Calu3 (cell line): ENCODE data around the gene ANAPC10. TPM values are rescaled to one million over a fixed set of nuclear protein-coding genes. Genes with fewer than 3 reads are reported as not detected.

ENCODE experiments used
- BruUV-seq: library from RNA; stranded (reverse); fragments of 400-500 nt; replicated peaks from 2 replicates; lab custom pipeline; 2021; lab: Mats Ljungman, UMichigan
- CTCF ChIA-PET: fragments of 300-600 bp; sonication (Branson Sonifier 250); formaldehyde crosslinking; loops from one replicate; lab custom pipeline; 2022; ENCODE audit warnings: antibody characterized with exemption; lab: Charles Lee
- DNase-seq: peaks from one replicate; pipeline ENCODE4 v3.0.0; 2022
- H3K27ac Mint-ChIP-seq: one replicate; pipeline ENCODE4 v1.8.0; 2022; ENCODE audit warnings: mixed read lengths; ENCODE audit not compliant: unreplicated experiment
- H3K27me3 Mint-ChIP-seq: one replicate; pipeline ENCODE4 v1.8.0; 2022; ENCODE audit warnings: mixed read lengths; ENCODE audit not compliant: unreplicated experiment
- H3K36me3 Mint-ChIP-seq: one replicate; pipeline ENCODE4 v1.8.0; 2022; ENCODE audit warnings: mild to moderate bottlenecking, moderate library complexity, mixed read lengths; ENCODE audit not compliant: insufficient read depth, unreplicated experiment
- H3K4me1 Mint-ChIP-seq: one replicate; pipeline ENCODE4 v1.8.0; 2022; ENCODE audit warnings: mild to moderate bottlenecking, low read depth, mixed read lengths; ENCODE audit not compliant: unreplicated experiment
- H3K4me3 Mint-ChIP-seq: one replicate; pipeline ENCODE4 v1.8.0; 2022; ENCODE audit warnings: mild to moderate bottlenecking, low read depth, moderate library complexity, mixed read lengths; ENCODE audit not compliant: unreplicated experiment
- H3K9me3 Mint-ChIP-seq: one replicate; pipeline ENCODE4 v1.8.0; 2022; ENCODE audit warnings: low read depth, mixed read lengths; ENCODE audit not compliant: unreplicated experiment
- intact Hi-C: fragments of 100-400 bp; cut with micrococcal nuclease; formaldehyde crosslinking; loops from one replicate; pipeline ENCODE4 v1.10.0; 2022; ENCODE audit not compliant: unreplicated experiment
- total RNA-seq: library from RNA; stranded (reverse); gene quantifications from 2 replicates; pipeline ENCODE4 v1.2.3, GENCODE V29; 2022
- TF ChIP-seq, protein P1 (sequence below): fragments of 200-600 bp; IDR thresholded peaks from one replicate; pipeline ENCODE4 v1.8.0; 2022; ENCODE audit warnings: antibody characterized with exemption; ENCODE audit not compliant: unreplicated experiment

Gene ANAPC10
- total RNA-seq, 1 experiment from 2014 or later = 14.1 TPM

- no peak for DNase-seq
- Mint-ChIP-seq H3K36me3 (no peaks in the 10 kb centered on the region), H3K9me3 (no peaks in the 10 kb centered on the region), H3K4me3 (no peak overlapping the region), H3K4me1 (no peaks in the 10 kb centered on the region), H3K27ac (no peak overlapping the region), H3K27me3 (no peaks in the 10 kb centered on the region)
- intact Hi-C loops = no loop called here
- TF ChIP-seq, protein P1, sequence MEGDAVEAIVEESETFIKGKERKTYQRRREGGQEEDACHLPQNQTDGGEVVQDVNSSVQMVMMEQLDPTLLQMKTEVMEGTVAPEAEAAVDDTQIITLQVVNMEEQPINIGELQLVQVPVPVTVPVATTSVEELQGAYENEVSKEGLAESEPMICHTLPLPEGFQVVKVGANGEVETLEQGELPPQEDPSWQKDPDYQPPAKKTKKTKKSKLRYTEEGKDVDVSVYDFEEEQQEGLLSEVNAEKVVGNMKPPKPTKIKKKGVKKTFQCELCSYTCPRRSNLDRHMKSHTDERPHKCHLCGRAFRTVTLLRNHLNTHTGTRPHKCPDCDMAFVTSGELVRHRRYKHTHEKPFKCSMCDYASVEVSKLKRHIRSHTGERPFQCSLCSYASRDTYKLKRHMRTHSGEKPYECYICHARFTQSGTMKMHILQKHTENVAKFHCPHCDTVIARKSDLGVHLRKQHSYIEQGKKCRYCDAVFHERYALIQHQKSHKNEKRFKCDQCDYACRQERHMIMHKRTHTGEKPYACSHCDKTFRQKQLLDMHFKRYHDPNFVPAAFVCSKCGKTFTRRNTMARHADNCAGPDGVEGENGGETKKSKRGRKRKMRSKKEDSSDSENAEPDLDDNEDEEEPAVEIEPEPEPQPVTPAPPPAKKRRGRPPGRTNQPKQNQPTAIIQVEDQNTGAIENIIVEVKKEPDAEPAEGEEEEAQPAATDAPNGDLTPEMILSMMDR = no peak
- BruUV-seq = no TSS peak
- CTCF ChIA-PET = no interaction called here
These were observed 26.4 kb downstream of the ANAPC10 start for GRCh38 chr4:145071560-145071959.

DNA sequence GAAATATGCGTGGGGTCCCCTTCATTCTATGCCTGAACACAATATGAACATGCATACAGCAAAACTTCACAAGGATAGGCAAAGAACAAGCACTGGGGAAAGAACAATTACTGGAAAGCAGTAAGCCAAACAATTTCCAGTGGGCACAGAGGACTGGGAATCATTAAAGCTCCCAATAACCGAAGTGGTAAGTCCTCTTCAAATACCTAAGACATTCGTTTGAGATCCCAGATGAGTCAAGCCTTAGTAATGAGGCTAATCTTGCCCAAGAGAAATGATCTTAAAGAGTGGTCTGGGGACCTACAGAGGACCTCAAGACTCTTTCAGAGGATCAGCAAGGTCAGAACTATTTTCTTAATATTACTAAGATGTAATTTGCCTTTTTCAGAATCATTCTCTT is 28.6 kb downstream of the ANAPC10 start:
- no peaks in the 10 kb centered on the region for H3K4me1 Mint-ChIP-seq
- CTCF ChIA-PET = interaction anchor here (0.9 kb wide), 1 partner anchor 11 kb away, joined by 3 read pairs; no protein-coding TSS in a partner anchor
- TF ChIP-seq, protein P1 = no peak
- no TSS peak for BruUV-seq
- no peaks in the 10 kb centered on the region for H3K9me3 Mint-ChIP-seq
- H3K27me3 Mint-ChIP-seq = no peaks in the 10 kb centered on the region
- no peak for DNase-seq
- intact Hi-C loops = loop anchor here (10.0 kb wide), 2 partner anchors 285 to 505 kb away; no protein-coding TSS in a partner anchor
- H3K4me3 Mint-ChIP-seq = no peak overlapping the region
- H3K27ac Mint-ChIP-seq = no peak overlapping the region
- no peaks in the 10 kb centered on the region for H3K36me3 Mint-ChIP-seq

DNA sequence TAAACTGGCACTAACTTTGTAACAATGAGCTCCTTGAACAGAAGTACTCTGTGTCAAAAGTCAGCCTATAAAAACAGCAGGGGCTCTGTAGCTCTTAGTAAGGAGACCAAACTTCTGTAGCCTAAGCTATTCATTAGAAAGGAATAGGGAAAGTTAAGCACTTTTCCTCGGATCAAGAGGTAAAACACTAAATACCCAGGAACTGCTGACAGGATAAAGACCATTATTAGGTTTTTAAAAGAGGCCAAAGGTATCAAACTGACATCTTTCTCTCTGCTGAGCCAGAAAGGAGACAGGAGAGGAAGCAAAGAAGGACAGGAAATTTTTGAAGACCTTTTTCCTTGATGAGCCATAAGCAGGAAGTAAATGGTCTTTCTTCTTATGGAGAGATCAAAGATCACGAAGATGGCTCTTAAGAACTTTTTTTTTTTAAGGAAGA is 31.9 kb downstream of the ANAPC10 start:
- Mint-ChIP-seq H3K36me3 (no peaks in the 10 kb centered on the region), H3K4me3 (no peak overlapping the region), H3K27me3 (no peaks in the 10 kb centered on the region), H3K4me1 (no peaks in the 10 kb centered on the region), H3K9me3 (no peaks in the 10 kb centered on the region), H3K27ac (no peak overlapping the region)
- CTCF ChIA-PET = no interaction called here
- TF ChIP-seq, protein P1 = no peak
- intact Hi-C loops = loop anchor here (10.0 kb wide), 2 partner anchors 281 to 501 kb away; no protein-coding TSS in a partner anchor
- DNase-seq = no peak
- no TSS peak for BruUV-seq

DNA sequence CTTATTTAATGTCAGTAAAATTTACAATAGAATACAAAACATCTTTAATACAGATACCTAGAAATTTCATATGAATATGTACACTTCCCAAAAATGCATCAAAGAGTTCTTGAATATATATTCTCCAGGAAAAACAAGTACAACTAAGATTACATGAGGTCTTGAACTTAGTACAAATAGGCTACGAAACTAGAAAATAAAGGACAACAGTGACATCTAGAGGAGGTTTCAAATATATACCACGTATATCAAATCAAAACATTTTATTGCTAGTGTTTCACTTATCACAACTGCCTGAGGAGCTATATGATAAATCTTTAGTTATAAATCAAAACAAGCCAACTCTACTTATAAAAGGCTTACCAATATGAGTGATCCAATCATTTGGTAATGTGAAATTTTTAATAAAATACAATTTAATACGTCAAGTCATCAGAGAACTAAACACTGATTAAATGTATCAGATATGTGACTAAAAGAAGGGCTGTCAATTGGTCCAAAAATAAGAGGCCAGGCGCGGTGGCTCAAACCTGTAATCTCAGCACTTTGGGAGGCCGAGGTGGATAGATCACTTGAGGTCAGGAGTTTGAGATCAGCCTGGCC is 36.6 kb downstream of the ANAPC10 start:
- H3K27me3 Mint-ChIP-seq = no peaks in the 10 kb centered on the region
- no peak overlapping the region for H3K4me3 Mint-ChIP-seq
- intact Hi-C loops = loop anchor here (2.0 to 10.0 kb wide), 3 partner anchors 277 to 887 kb away; no protein-coding TSS in a partner anchor
- TF ChIP-seq, protein P1 = no peak
- no peak overlapping the region for H3K27ac Mint-ChIP-seq
- BruUV-seq = no TSS peak
- no peak for DNase-seq
- no peaks in the 10 kb centered on the region for H3K4me1 Mint-ChIP-seq
- no peaks in the 10 kb centered on the region for H3K9me3 Mint-ChIP-seq
- CTCF ChIA-PET = interaction anchor here (1.2 kb wide), 1 partner anchor 196 kb away, joined by 3 read pairs; no protein-coding TSS in a partner anchor
- no peaks in the 10 kb centered on the region for H3K36me3 Mint-ChIP-seq
